ENCODE measurements around the gene PFN1. TPM values are rescaled to one million over a fixed set of nuclear protein-coding genes. Genes with fewer than 3 reads are reported as not detected.
"Not testable (repeated sequence)": the region's sequence is repeated elsewhere in the genome, so short reads cannot be mapped to it uniquely, and the experiment has no call there.

Gene PFN1
- total RNA-seq, 2 donors from 2014 or later = 839 to 1,278 TPM

DNA sequence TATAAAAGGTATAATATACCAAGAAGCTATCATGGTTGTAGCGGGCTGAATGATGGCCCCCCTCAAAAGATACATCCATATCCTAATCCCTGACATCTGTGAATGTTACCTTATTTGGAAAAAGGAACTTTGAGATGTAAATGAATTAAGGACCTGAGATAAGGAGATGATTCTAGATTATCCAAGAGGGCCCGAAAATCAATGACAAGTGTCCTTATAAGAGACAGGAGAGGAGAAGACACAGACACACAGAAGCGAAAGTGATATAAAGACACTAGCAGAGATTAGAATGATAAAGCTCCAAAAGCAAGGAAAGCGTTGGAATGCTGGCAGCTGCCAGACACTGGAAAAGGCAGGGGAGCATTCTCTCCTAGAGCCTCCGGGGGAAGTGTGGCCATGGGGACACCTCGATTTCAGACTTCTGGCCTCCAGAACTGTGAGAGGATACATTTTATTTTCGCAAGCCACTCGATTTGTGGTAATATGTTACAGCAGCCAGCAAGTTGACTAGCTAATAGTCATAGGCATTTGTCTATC, 28.8 kb downstream of the PFN1 start:
- intact Hi-C loops (cut with DNase I) = loop anchor here (10.0 kb wide), 1 partner anchor 135 kb away; no protein-coding TSS in a partner anchor

DNA sequence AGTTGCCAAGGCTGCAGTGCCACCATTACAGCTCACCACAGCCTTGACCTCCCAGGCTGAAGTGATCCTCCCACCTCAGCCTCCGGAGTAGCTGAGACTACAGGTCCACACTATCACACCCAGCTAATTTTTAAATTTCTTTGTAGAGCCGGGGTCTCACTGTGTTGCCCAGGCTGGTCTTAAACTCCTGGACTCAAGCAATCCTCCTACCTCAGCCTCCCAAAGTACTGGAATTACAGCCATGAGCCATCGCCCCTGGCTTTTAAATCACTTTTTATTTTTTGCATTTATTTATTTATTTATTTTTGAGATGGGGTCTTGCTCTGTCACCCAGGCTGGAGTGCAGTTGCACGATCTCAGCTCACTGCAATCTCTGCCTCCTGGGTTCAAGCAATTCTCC, 33.8 kb downstream of the PFN1 start:
- H3K4me1 ChIP-seq; H3K36me3 ChIP-seq; H3K27me3 ChIP-seq; H3K27ac ChIP-seq; H3K9ac ChIP-seq (ENCODE audit: low read depth in 2 of 2, low read length in 2 of 2); DNase-seq; H3K4me3 ChIP-seq; H3K9me3 ChIP-seq: not testable (repeated sequence)
- intact Hi-C loops (cut with DNase I) = loop anchor here (10.0 kb wide), 1 partner anchor 140 kb away; no protein-coding TSS in a partner anchor

More for the DNA sequence above, 28.8 kb downstream of the PFN1 start:
- Histone ChIP-seq H3K36me3 (no peaks in the 10 kb centered on the region), H3K27ac (no peak overlapping the region), H3K4me1 (no peaks in the 10 kb centered on the region), H3K4me3 (no peak overlapping the region), H3K9ac (ENCODE audit: low read depth in 2 of 2, low read length in 2 of 2) (no peak overlapping the region), H3K27me3 (no peaks in the 10 kb centered on the region), H3K9me3 (no peaks in the 10 kb centered on the region)
- TF ChIP-seq CTCF (IDR thresholded peaks at IDR 0.05) = no peak
- DNase-seq = no peak

DNA sequence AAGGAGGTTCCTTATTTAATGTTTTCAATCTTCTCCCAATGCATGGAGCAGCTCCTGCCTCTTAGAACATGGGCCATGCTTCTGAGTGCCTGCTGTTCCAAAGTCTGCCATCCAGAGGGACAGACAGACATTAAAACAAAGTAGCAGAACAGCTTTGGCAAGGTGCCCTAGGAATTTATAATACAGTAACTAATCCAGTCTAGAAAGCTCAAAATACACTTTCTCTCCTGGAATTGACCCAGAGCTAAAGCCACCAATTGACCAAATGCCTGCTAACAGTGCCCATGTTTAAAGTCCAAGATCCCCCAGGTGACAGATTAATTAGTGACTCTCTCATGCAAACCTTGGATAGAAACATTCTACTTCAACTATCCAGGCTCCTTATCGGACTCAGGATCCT, 34.3 kb downstream of the PFN1 start:
- no peak for TF ChIP-seq CTCF (IDR thresholded peaks at IDR 0.05)
- Histone ChIP-seq H3K9ac (ENCODE audit: low read depth in 2 of 2, low read length in 2 of 2) (no peak overlapping the region), H3K4me1 (no peaks in the 10 kb centered on the region), H3K9me3 (no peaks in the 10 kb centered on the region), H3K4me3 (no peak overlapping the region), H3K27ac (no peak overlapping the region), H3K27me3 (no peaks in the 10 kb centered on the region), H3K36me3 (no peaks in the 10 kb centered on the region)
- intact Hi-C loops (cut with DNase I) = loop anchor here (10.0 kb wide), 1 partner anchor 141 kb away; no protein-coding TSS in a partner anchor
- no peak for DNase-seq

DNA sequence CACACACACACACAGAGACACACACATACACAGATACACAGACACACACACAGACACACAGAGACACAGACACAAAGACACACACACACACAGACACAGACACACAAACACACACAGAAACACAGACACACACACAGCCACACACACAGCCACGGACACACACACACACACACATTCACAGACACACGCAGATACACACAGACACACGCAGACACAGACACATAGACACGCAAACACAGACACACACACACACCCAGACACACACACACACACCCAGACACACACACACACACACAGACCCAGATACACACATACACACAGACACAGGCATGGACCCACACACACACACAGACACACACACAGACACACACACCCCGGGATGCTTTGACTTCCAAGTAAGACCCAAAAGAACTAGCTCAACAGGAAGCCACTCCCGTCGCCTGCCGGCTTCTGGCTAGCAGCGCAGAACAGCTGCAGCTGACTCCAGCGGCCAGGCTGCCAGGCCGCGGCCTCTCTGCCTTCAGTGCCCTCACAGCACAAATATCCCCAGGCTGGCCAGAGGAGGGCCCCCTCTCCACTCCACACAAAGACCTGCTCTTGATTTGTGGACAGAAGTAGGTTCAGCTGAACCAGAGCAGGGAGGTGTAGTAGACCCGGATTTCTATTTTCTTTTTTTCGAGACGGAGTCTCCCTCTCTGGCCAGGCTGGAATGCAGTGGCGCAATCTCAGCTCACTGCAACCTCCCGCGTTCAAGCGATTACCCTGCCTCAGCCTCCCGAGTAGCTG, 39.4 kb downstream of the PFN1 start:
- Histone ChIP-seq H3K27ac (no peak overlapping the region), H3K9ac (ENCODE audit: low read depth in 2 of 2, low read length in 2 of 2) (no peak overlapping the region), H3K9me3 (no peaks in the 10 kb centered on the region), H3K27me3 (no peaks in the 10 kb centered on the region), H3K36me3 (no peaks in the 10 kb centered on the region), H3K4me3 (no peak overlapping the region), H3K4me1 (no peaks in the 10 kb centered on the region)
- peak; percentile 87 for DNase-seq
- TF ChIP-seq CTCF (IDR thresholded peaks at IDR 0.05) = peak; percentile 79
- intact Hi-C loops (cut with DNase I) = no loop called here

DNA sequence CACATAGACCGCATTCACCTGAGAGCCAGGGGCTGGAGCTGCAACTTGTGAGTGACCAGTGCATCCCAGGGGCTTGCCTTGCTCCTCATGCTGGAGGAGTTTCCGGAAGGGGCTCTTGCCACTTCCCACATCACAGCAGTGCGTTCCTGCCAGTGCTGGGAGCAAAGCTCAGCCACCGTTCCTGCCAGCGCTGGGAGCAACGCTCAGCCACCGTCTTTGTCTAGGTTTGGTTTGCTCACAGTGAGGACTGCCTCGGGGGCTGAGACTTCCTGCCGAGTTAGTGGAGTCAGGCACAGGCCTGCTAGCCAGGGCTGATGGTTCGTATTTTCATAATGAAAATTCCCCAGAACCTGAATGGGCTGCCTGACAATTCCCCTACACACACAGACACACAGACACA, 40.0 kb downstream of the PFN1 start:
- no peak overlapping the region for H3K4me3 ChIP-seq
- H3K36me3 ChIP-seq = no peaks in the 10 kb centered on the region
- intact Hi-C loops (cut with DNase I) = no loop called here
- H3K4me1 ChIP-seq = no peaks in the 10 kb centered on the region
- H3K9me3 ChIP-seq = no peaks in the 10 kb centered on the region
- H3K27me3 ChIP-seq = no peaks in the 10 kb centered on the region
- no peak overlapping the region for H3K9ac ChIP-seq (ENCODE audit: low read depth in 2 of 2, low read length in 2 of 2)
- TF ChIP-seq CTCF (IDR thresholded peaks at IDR 0.05) = no peak
- no peak overlapping the region for H3K27ac ChIP-seq
- no peak for DNase-seq

- H3K27ac ChIP-seq; DNase-seq; intact Hi-C loops (cut with DNase I); H3K9me3 ChIP-seq; H3K27me3 ChIP-seq; H3K9ac ChIP-seq (ENCODE audit: low read depth in 2 of 2, low read length in 2 of 2); H3K4me3 ChIP-seq; H3K4me1 ChIP-seq; H3K36me3 ChIP-seq: not testable (repeated sequence)
These were observed 41.7 kb downstream of the PFN1 start for GRCh38 chr17:4906642-4907041.

Data from colonic mucosa (tissue), 4 donors.